DND-41 (cell line): Measurements from ENCODE around the gene INTU.

Experiments used
- ATAC-seq: fragments of 200-7000 bp; cut with Tn5 transposase; 3 replicates; pipeline ENCODE4 v1.9.1; 2021; ENCODE audit warnings: low read depth; ENCODE audit not compliant: insufficient read depth
- DNase-seq: peaks from one replicate; pipeline ENCODE4 v3.0.0-alpha.2; 2020
- H2AFZ ChIP-seq: 2 replicates; pipeline ENCODE4 v1.6.0; 2012; ENCODE audit warnings: low read depth, low read length
- H3K27ac ChIP-seq: 2 replicates; pipeline ENCODE4 v1.5.1; 2012; ENCODE audit warnings: low read length, inconsistent platforms
- H3K27me3 ChIP-seq: fragments of 200-600 bp; sonication (generic); 2 replicates; pipeline ENCODE4 v1.6.0; 2012; ENCODE audit warnings: low read length, mild to moderate bottlenecking, inconsistent platforms; ENCODE audit not compliant: insufficient read depth, poor library complexity
- H3K36me3 ChIP-seq: 2 replicates; pipeline ENCODE4 v1.5.1; 2012; ENCODE audit warnings: low read length, inconsistent platforms; ENCODE audit not compliant: insufficient read depth
- H3K4me1 ChIP-seq: 2 replicates; pipeline ENCODE4 v1.5.1; 2012; ENCODE audit warnings: mild to moderate bottlenecking, low read length; ENCODE audit not compliant: insufficient read depth
- H3K4me2 ChIP-seq: 2 replicates; pipeline ENCODE4 v1.6.0; 2012; ENCODE audit warnings: mild to moderate bottlenecking, moderate library complexity, low read length, inconsistent platforms; ENCODE audit not compliant: insufficient read depth
- H3K4me3 ChIP-seq, 2 experiments: fragments of 200-600 bp in 1 of 2; shearing (Covaris generic) in 1 of 2; 2 replicates each; pipeline ENCODE4 v1.5.1; 2012 to 2016; ENCODE audit warnings: inconsistent platforms in 2 of 2, low read length in 2 of 2, mild to moderate bottlenecking in 2 of 2, low read depth in 1 of 2, moderate library complexity in 1 of 2
- H3K79me2 ChIP-seq: 2 replicates; pipeline ENCODE4 v1.6.0; 2012; ENCODE audit warnings: low read length, inconsistent platforms; ENCODE audit not compliant: insufficient read depth
- H3K9ac ChIP-seq: 2 replicates; pipeline ENCODE4 v1.6.0; 2012; ENCODE audit warnings: low read depth, mild to moderate bottlenecking, inconsistent platforms, low read length, moderate library complexity
- H3K9me3 ChIP-seq: 2 replicates; pipeline ENCODE4 v1.5.1; 2012; ENCODE audit warnings: low read length, moderate library complexity, mild to moderate bottlenecking, inconsistent platforms; ENCODE audit not compliant: insufficient read depth, severe bottlenecking
- H4K20me1 ChIP-seq: 2 replicates; pipeline ENCODE4 v1.6.0; 2012; ENCODE audit warnings: low read length; ENCODE audit not compliant: insufficient read depth
- CTCF ChIP-seq: IDR thresholded peaks from 2 replicates; pipeline ENCODE4 v1.5.1; 2012; ENCODE audit warnings: borderline replicate concordance, low read length, moderate library complexity, mild to moderate bottlenecking; ENCODE audit not compliant: poor library complexity, severe bottlenecking; ENCODE audit errors: extremely low read depth
- EZH2 ChIP-seq: IDR thresholded peaks from 3 replicates; pipeline ENCODE4 v1.6.1; 2012; ENCODE audit warnings: borderline replicate concordance, low read depth, mild to moderate bottlenecking, moderate library complexity, low read length, inconsistent platforms; ENCODE audit not compliant: severe bottlenecking

INTU gene

GRCh38 chr4:127698789-127699200 is 66.0 kb downstream of the INTU start:
- Histone ChIP-seq H3K79me2 (no peaks in the 10 kb centered on the region), H3K9me3 (no peaks in the 10 kb centered on the region), H3K27ac (no peak overlapping the region), H3K4me2 (no peak overlapping the region), H2AFZ (no peak overlapping the region), H3K36me3 (no peaks in the 10 kb centered on the region), H3K4me3 (no peak overlapping the region), H3K4me1 (no peaks in the 10 kb centered on the region), H3K27me3 (no peaks in the 10 kb centered on the region), H4K20me1 (no peaks in the 10 kb centered on the region), H3K9ac (no peak overlapping the region)
- TF ChIP-seq EZH2 = no peak
- TF ChIP-seq CTCF = no peak
- DNase-seq (no peak), ATAC-seq (no peak)

GRCh38 chr4:127708985-127709384 is 76.2 kb downstream of the INTU start:
- Histone ChIP-seq H3K27ac (no peak overlapping the region), H3K36me3 (no peaks in the 10 kb centered on the region), H2AFZ (no peak overlapping the region), H3K27me3 (no peaks in the 10 kb centered on the region), H3K9ac (no peak overlapping the region), H3K4me3 (no peak overlapping the region), H3K79me2 (no peaks in the 10 kb centered on the region), H3K9me3 (no peaks in the 10 kb centered on the region), H4K20me1 (no peaks in the 10 kb centered on the region), H3K4me1 (no peaks in the 10 kb centered on the region), H3K4me2 (no peak overlapping the region)
- DNase-seq (no peak), ATAC-seq (no peak)
- no peak for TF ChIP-seq CTCF
- no peak for TF ChIP-seq EZH2

- Histone ChIP-seq H3K27me3 (no peaks in the 10 kb centered on the region), H3K4me2 (no peak overlapping the region), H3K4me3 (no peak overlapping the region), H3K9me3 (no peaks in the 10 kb centered on the region), H2AFZ (no peak overlapping the region), H3K9ac (no peak overlapping the region), H3K4me1 (no peaks in the 10 kb centered on the region), H3K27ac (no peak overlapping the region), H4K20me1 (no peaks in the 10 kb centered on the region), H3K36me3 (no peaks in the 10 kb centered on the region), H3K79me2 (no peaks in the 10 kb centered on the region)
- TF ChIP-seq EZH2 (no peak), CTCF (no peak)
- ATAC-seq = no peak
- no peak for DNase-seq
Measured at GRCh38 chr4:127709456-127709855, 76.7 kb downstream of the INTU start.
